HCT116 (cell line): ENCODE measurements around the gene RTN1. TPM values are rescaled to one million over a fixed set of nuclear protein-coding genes. Genes with fewer than 3 reads are reported as not detected.

Experiments used
- ATAC-seq: fragments of 200-7000 bp; cut with Tn5 transposase; 2 replicates; pipeline ENCODE4 v1.9.1; 2020; ENCODE audit warnings: mild to moderate bottlenecking, moderate library complexity
- BruUV-seq: library from RNA; stranded (reverse); fragments of 400-500 nt; replicated peaks from 2 replicates; lab custom pipeline; 2021; lab: Mats Ljungman, UMichigan
- CTCF ChIA-PET: fragments of 300-600 bp; sonication (Branson Sonifier 250); formaldehyde crosslinking; loops from one replicate; lab custom pipeline; 2021; ENCODE audit warnings: antibody characterized with exemption; lab: Charles Lee
- POLR2A ChIA-PET: fragments of 300-600, 350-600 bp; sonication (Branson Sonifier 250); formaldehyde crosslinking; loops from one replicate; lab custom pipeline; 2021; ENCODE audit warnings: antibody characterized with exemption; lab: Charles Lee
- RAD21 ChIA-PET, 2 experiments: fragments of 300-600 bp; sonication (Branson Sonifier 250); formaldehyde crosslinking; loops; one replicate each; lab custom pipeline; 2023; ENCODE audit warnings: low total read pairs in 2 of 2; ENCODE audit not compliant: uncharacterized antibody in 2 of 2, unreplicated experiment in 2 of 2, low non-redundant PET in 1 of 2; lab: Charles Lee
- DNase-seq: peaks from one replicate; pipeline ENCODE4 v3.0.0-alpha.2; 2010; ENCODE audit warnings: low read depth, low spot score
- H2AFZ ChIP-seq: fragments of 200-600 bp; shearing (Covaris generic), sonication (generic); 2 replicates; pipeline ENCODE4 v1.6.1; 2017; ENCODE audit warnings: low read depth, mixed run types, mixed read lengths, antibody characterized with exemption, low read length; ENCODE audit not compliant: poor library complexity, severe bottlenecking
- H3K27ac ChIP-seq: 2 replicates; pipeline ENCODE4 v1.5.1; 2012; ENCODE audit warnings: low read depth, low read length
- H3K27me3 ChIP-seq: fragments of 200-600 bp; sonication (generic); 2 replicates; pipeline ENCODE4 v1.6.1; 2016; ENCODE audit warnings: mixed run types, low read length, mixed read lengths; ENCODE audit not compliant: insufficient read depth
- H3K36me3 ChIP-seq, 2 experiments: fragments of 200-500 bp in 1 of 2; fragments of 200-600 bp in 1 of 2; sonication (Bioruptor generic) in 1 of 2; sonication (generic) in 1 of 2; 2 replicates each; pipeline versions ENCODE4 v1.5.1 to v1.6.1; 2014 to 2016; ENCODE audit warnings: low read length in 2 of 2, inconsistent platforms in 1 of 2, mixed read lengths in 1 of 2, mixed run types in 1 of 2; ENCODE audit not compliant: insufficient read depth in 2 of 2, control insufficient read depth in 1 of 2
- H3K4me1 ChIP-seq, 2 experiments: fragments of 200-600 bp in 1 of 2; sonication (generic) in 1 of 2; 2 replicates each; pipeline versions ENCODE4 v1.5.1 to v1.6.1; 2012 to 2017; ENCODE audit warnings: low read length in 2 of 2, inconsistent platforms in 1 of 2, mild to moderate bottlenecking in 1 of 2, mixed read lengths in 1 of 2, mixed run types in 1 of 2, moderate library complexity in 1 of 2; ENCODE audit not compliant: insufficient read depth in 2 of 2, control insufficient read depth in 1 of 2
- H3K4me2 ChIP-seq: fragments of 200-600 bp; sonication (generic); 2 replicates; pipeline ENCODE4 v1.6.1; 2017; ENCODE audit warnings: mixed run types, low read length, mixed read lengths
- H3K4me3 ChIP-seq, 2 experiments: fragments of 200-600 bp in 1 of 2; sonication (generic) in 1 of 2; replicated peaks in 1 of 2; 2 replicates each; pipeline ENCODE4 v1.5.1; 2011 to 2016; ENCODE audit warnings: low read length in 2 of 2, control low read depth in 1 of 2, low read depth in 1 of 2, mild to moderate bottlenecking in 1 of 2, mixed read lengths in 1 of 2, mixed run types in 1 of 2
- H3K79me2 ChIP-seq: fragments of 200-600 bp; sonication (generic); 2 replicates; pipeline ENCODE4 v1.6.1; 2017; ENCODE audit warnings: mild to moderate bottlenecking, mixed run types, low read length, moderate library complexity, mixed read lengths; ENCODE audit not compliant: insufficient read depth
- H3K9ac ChIP-seq: fragments of 200-600 bp; sonication (generic); 2 replicates; pipeline ENCODE4 v1.6.1; 2016; ENCODE audit warnings: low read length, mixed read lengths
- H3K9me2 ChIP-seq: fragments of 200-600 bp; sonication (generic), shearing (Covaris generic); 2 replicates; pipeline ENCODE4 v1.6.1; 2017; ENCODE audit warnings: mixed run types, mild to moderate bottlenecking, moderate library complexity; ENCODE audit not compliant: insufficient read depth
- H3K9me3 ChIP-seq, 2 experiments: fragments of 200-500 bp in 1 of 2; fragments of 200-600 bp in 1 of 2; sonication (Bioruptor generic) in 1 of 2; sonication (generic) in 1 of 2; 2 replicates each; pipeline ENCODE4 v1.6.1; 2014 to 2017; ENCODE audit warnings: low read length in 2 of 2, mixed read lengths in 2 of 2, inconsistent platforms in 1 of 2, low read depth in 1 of 2, mild to moderate bottlenecking in 1 of 2, mixed run types in 1 of 2, moderate library complexity in 1 of 2; ENCODE audit not compliant: control insufficient read depth in 1 of 2, insufficient read depth in 1 of 2
- H4K20me1 ChIP-seq: fragments of 200-600 bp; sonication (generic), shearing (Covaris generic); 2 replicates; pipeline ENCODE4 v1.6.1; 2017; ENCODE audit warnings: mixed run types, mild to moderate bottlenecking, moderate library complexity; ENCODE audit not compliant: insufficient read depth
- ATF3 ChIP-seq: IDR thresholded peaks from 2 replicates; pipeline ENCODE4 v1.6.1; 2012
- CBX3 ChIP-seq: IDR thresholded peaks from 2 replicates; pipeline ENCODE4 v1.6.1; 2012; ENCODE audit warnings: low read depth
- CEBPB ChIP-seq: IDR thresholded peaks from 2 replicates; pipeline ENCODE4 v1.6.1; 2012; ENCODE audit warnings: low read depth
- EGR1 ChIP-seq: IDR thresholded peaks from 2 replicates; pipeline ENCODE4 v1.6.1; 2012; ENCODE audit warnings: low read depth
- FOSL1 ChIP-seq: IDR thresholded peaks from 2 replicates; pipeline ENCODE4 v1.6.1; 2012; ENCODE audit warnings: low read depth
- JUND ChIP-seq: IDR thresholded peaks from 2 replicates; pipeline ENCODE4 v1.6.1; 2012
- TCF7L2 ChIP-seq: IDR thresholded peaks from 2 replicates; pipeline ENCODE4 v1.7.0; 2011; ENCODE audit warnings: borderline replicate concordance, inconsistent platforms; ENCODE audit not compliant: insufficient read depth, insufficient read length; ENCODE audit errors: extremely low read depth
- YY1 ChIP-seq: IDR thresholded peaks from 2 replicates; pipeline ENCODE4 v1.6.1; 2011; ENCODE audit warnings: low read length, low read depth, moderate library complexity, mild to moderate bottlenecking; ENCODE audit not compliant: insufficient replicate concordance; ENCODE audit errors: extremely low read depth
- ZBTB33 ChIP-seq: IDR thresholded peaks from 2 replicates; pipeline ENCODE4 v1.6.1; 2011; ENCODE audit warnings: mild to moderate bottlenecking, low read length, moderate library complexity; ENCODE audit not compliant: insufficient replicate concordance; ENCODE audit errors: extremely low read depth
- ZFX ChIP-seq: fragments of 450-650 bp; IDR thresholded peaks from 2 replicates; pipeline ENCODE4 v1.6.1; 2017
- ZNF274 ChIP-seq: fragments of 200-500 bp; sonication (Bioruptor generic); IDR thresholded peaks from 2 replicates; pipeline ENCODE4 v1.6.1; 2014; ENCODE audit warnings: mild to moderate bottlenecking, low read depth, low read length, inconsistent platforms
- intact Hi-C: fragments of 100-400 bp; cut with micrococcal nuclease; formaldehyde crosslinking; loops from 2 replicates; pipeline ENCODE4 v1.10.0; 2022
- total RNA-seq: library from RNA; stranded (reverse); gene quantifications from one replicate; pipeline ENCODE4 v1.2.1, GENCODE V29; 2021; ENCODE audit not compliant: unreplicated experiment

The RTN1 gene
- total RNA-seq, 1 experiment from 2014 or later, result 0.57 TPM

- H4K20me1 ChIP-seq, result no peaks in the 10 kb centered on the region
- H3K9me3 ChIP-seq, result no peaks in the 10 kb centered on the region
- CTCF ChIA-PET, result no interaction called here
- 0 out of 2 replicates have a peak, but pooled peaks have one; percentile 19 for TF ChIP-seq EGR1
- 0 out of 2 replicates have a peak, but pooled peaks have one; percentile 11 for TF ChIP-seq FOSL1
- no peak for TF ChIP-seq TCF7L2
- no peaks in the 10 kb centered on the region for H3K79me2 ChIP-seq
- H3K27me3 ChIP-seq, result no peaks in the 10 kb centered on the region
- no peaks in the 10 kb centered on the region for H3K36me3 ChIP-seq
- H3K4me1 ChIP-seq, result peaks cover 0 to 11% of the 10 kb centered on the region in 2 experiments; a peak in 2 of 4 replicates
- ATAC-seq, result peak; percentile 40; the same call in 1 of the 2 replicates
- H3K4me3 ChIP-seq, result no peak overlapping the region
- peak overlapping the region; percentile 23 for H3K4me2 ChIP-seq
- POLR2A ChIA-PET, result no interaction called here
- H2AFZ ChIP-seq, result no peak overlapping the region
- no TSS peak for BruUV-seq
- RAD21 ChIA-PET, result no interaction called here
- no peak overlapping the region for H3K9ac ChIP-seq
- DNase-seq, result peak; percentile 2
- peaks cover 3% of the 10 kb centered on the region; the same call in 1 of the 2 replicates for H3K9me2 ChIP-seq
- intact Hi-C loops, result no loop called here
- no peak overlapping the region for H3K27ac ChIP-seq
These were observed 40.9 kb downstream of the RTN1 start for GRCh38 chr14:59829469-59830337.

GRCh38 chr14:59828276-59828675, 42.3 kb downstream of the RTN1 start:
- Histone ChIP-seq H3K27me3 (no peaks in the 10 kb centered on the region), H3K4me1 (peaks cover 0 to 11% of the 10 kb centered on the region in 2 experiments; a peak in 2 of 4 replicates), H4K20me1 (no peaks in the 10 kb centered on the region), H3K27ac (no peak overlapping the region), H3K9ac (no peak overlapping the region), H3K4me3 (no peak overlapping the region), H3K9me2 (peaks cover 3% of the 10 kb centered on the region; the same call in 1 of the 2 replicates), H2AFZ (no peak overlapping the region), H3K4me2 (no peak overlapping the region), H3K9me3 (no peaks in the 10 kb centered on the region), H3K79me2 (no peaks in the 10 kb centered on the region), H3K36me3 (no peaks in the 10 kb centered on the region)
- RAD21 ChIA-PET, result interaction anchor here in 1 of 2 experiments (0.6 kb wide), 1 partner anchor 58 kb away, joined by 3 read pairs; no protein-coding TSS in a partner anchor
- CTCF ChIA-PET, result no interaction called here
- DNase-seq, result no peak
- no peak for ATAC-seq
- TF ChIP-seq ATF3 (no peak), CEBPB (no peak), ZFX (no peak), CBX3 (no peak), YY1 (no peak), ZNF274 (no peak), JUND (no peak), FOSL1 (no peak), ZBTB33 (no peak)
- POLR2A ChIA-PET, result no interaction called here
- intact Hi-C loops, result no loop called here
- BruUV-seq, result no TSS peak
